WERI-Rb-1 (cell line): ENCODE measurements around the gene IGF2.

ENCODE experiments used
- DNase-seq: peaks from one replicate; pipeline ENCODE4 v3.0.0-alpha.2; 2020
- H3K27ac ChIP-seq: fragments of 250-450 bp; sonication (Bioruptor Pico); 2 replicates; pipeline ENCODE4 v1.5.1; 2020; ENCODE audit warnings: mild to moderate bottlenecking, moderate library complexity
- H3K27me3 ChIP-seq: fragments of 250-450 bp; sonication (Bioruptor Pico); 2 replicates; pipeline ENCODE4 v1.5.1; 2021; ENCODE audit warnings: mild to moderate bottlenecking, low read depth, moderate library complexity; ENCODE audit not compliant: insufficient read depth, severe bottlenecking
- H3K36me3 ChIP-seq: fragments of 250-450 bp; sonication (Bioruptor Pico); 2 replicates; pipeline ENCODE4 v1.5.1; 2020; ENCODE audit warnings: mild to moderate bottlenecking, moderate library complexity
- H3K4me3 ChIP-seq: 2 replicates; pipeline ENCODE4 v1.5.1; 2011; ENCODE audit warnings: low read depth, mild to moderate bottlenecking, control low read depth, low read length
- H3K9me3 ChIP-seq: fragments of 250-450 bp; sonication (Bioruptor Pico); 2 replicates; pipeline ENCODE4 v1.5.1; 2021; ENCODE audit warnings: mild to moderate bottlenecking, moderate library complexity; ENCODE audit not compliant: severe bottlenecking
- TF ChIP-seq, protein P1 (sequence below): IDR thresholded peaks from 2 replicates; pipeline ENCODE4 v1.5.1; 2011; ENCODE audit warnings: low read depth, mild to moderate bottlenecking, control low read depth, inconsistent platforms, low read length

The IGF2 gene

DNA sequence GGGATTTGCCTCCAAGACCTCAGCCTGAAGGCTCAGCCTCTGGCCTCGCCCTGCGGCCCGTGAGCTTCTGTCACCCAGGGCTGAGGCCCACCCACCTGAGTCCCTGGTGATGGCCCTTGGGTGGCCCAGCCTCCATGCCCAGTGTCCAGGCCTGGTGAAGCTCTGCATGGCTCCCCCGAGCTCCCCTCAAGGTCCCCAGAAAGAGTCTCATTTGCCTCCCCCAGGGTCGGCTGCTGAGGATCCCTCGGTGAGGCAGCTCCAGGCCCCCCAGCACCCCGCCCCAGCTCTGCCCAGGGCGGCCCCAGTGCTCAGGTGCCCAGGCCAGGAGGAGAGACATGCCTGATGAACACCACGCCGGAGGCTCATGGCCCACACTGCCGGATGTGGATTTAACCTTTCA lies 34.6 kb upstream of the IGF2 start:
- Histone ChIP-seq H3K9me3 (no peaks in the 10 kb centered on the region), H3K27ac (no peak overlapping the region), H3K4me3 (no peak overlapping the region), H3K27me3 (peaks cover 13% of the 10 kb centered on the region), H3K36me3 (no peaks in the 10 kb centered on the region)
- TF ChIP-seq, protein P1, sequence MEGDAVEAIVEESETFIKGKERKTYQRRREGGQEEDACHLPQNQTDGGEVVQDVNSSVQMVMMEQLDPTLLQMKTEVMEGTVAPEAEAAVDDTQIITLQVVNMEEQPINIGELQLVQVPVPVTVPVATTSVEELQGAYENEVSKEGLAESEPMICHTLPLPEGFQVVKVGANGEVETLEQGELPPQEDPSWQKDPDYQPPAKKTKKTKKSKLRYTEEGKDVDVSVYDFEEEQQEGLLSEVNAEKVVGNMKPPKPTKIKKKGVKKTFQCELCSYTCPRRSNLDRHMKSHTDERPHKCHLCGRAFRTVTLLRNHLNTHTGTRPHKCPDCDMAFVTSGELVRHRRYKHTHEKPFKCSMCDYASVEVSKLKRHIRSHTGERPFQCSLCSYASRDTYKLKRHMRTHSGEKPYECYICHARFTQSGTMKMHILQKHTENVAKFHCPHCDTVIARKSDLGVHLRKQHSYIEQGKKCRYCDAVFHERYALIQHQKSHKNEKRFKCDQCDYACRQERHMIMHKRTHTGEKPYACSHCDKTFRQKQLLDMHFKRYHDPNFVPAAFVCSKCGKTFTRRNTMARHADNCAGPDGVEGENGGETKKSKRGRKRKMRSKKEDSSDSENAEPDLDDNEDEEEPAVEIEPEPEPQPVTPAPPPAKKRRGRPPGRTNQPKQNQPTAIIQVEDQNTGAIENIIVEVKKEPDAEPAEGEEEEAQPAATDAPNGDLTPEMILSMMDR = no peak
- no peak for DNase-seq

DNA sequence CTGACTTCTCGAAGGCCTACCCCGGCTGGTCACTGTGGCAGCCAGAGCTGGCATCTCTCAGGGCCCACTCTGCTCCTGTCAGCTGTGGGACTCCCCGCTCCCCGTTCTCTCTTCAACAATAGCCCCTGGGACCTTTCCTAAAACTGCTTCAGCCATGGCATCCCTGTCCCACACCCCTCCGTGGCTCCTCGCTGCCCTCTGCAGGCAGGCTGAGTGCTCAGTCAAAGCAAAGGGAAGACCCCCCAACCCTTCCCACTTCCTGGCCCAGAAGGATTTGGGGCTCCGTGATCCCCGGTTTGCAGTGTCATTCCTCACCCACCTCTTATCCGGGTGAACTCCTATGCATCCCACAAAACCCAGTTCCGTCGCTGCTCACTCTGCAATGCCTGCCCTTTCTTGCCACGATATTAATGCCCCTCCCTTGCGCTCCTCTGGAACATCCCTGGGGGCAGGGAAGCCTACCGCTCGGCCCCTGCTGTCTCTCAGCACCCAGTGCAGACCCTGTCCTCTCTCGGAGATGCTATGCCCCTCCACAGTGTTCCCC lies 34.0 kb upstream of the IGF2 start:
- Histone ChIP-seq H3K36me3 (no peaks in the 10 kb centered on the region), H3K9me3 (no peaks in the 10 kb centered on the region), H3K4me3 (no peak overlapping the region), H3K27me3 (peaks cover 13% of the 10 kb centered on the region), H3K27ac (no peak overlapping the region)
- TF ChIP-seq, protein P1 = peak; percentile 83
- peak; percentile 50 for DNase-seq

DNA sequence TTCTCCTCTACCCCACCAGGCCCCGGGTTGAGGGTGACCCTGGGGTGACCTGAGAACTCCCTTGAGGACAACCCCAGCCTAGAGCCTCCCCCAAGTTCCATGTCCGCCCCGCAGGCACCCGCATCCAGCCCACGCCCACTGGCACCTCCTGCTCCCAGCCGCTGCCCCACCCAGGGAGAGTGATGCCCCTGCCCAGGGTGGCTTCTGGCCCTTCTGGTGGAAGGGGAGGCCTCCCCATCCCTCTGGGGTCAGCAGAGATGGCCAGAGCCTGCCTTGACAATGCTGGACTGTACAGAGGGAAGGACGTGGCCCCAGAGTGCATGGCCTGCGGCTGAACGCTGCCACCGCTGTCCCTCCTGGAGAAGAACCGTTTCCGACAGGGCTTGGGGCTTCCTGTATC lies 33.5 kb upstream of the IGF2 start:
- H3K9me3 ChIP-seq = no peaks in the 10 kb centered on the region
- no peak for DNase-seq
- H3K27me3 ChIP-seq = peaks cover 13% of the 10 kb centered on the region
- no peak overlapping the region for H3K27ac ChIP-seq
- H3K36me3 ChIP-seq = no peaks in the 10 kb centered on the region
- H3K4me3 ChIP-seq = no peak overlapping the region
- TF ChIP-seq, protein P1 = no peak

DNA sequence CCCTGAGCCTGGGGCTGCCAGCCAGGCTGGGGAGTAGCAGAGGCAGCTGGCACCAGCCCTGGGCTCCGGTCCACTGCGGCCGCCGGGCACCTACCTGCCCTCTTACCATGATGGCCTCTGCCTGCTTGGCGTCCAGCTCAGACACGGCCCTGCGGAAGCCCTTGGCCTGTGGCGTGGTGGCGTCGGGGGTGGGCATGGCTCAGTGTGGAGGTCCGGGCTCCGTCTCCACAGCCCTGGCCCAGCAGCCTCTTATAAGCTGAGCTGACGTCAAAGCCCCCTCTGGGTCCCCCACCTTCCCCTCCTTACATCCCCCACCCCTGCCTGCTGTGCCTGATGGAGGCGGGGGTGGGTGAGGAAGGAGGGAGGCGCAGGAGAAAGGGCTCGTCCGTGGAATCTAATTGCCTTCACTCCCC lies 32.4 kb upstream of the IGF2 start, which contains the start of gene TH:
Gene TH (minus strand): TSS at position 225 of the 413 bp plus-strand sequence. CDS start 29 bp downstream, at position 196.
- Histone ChIP-seq H3K36me3 (no peaks in the 10 kb centered on the region), H3K4me3 (no peak within 1 kb of the TSS), H3K27me3 (peaks cover 13% of the 10 kb centered on the region), H3K9me3 (no peaks in the 10 kb centered on the region), H3K27ac (no peak within 1 kb of the TSS)
- TF ChIP-seq, protein P1 = no peak
- DNase-seq = no peak

DNA sequence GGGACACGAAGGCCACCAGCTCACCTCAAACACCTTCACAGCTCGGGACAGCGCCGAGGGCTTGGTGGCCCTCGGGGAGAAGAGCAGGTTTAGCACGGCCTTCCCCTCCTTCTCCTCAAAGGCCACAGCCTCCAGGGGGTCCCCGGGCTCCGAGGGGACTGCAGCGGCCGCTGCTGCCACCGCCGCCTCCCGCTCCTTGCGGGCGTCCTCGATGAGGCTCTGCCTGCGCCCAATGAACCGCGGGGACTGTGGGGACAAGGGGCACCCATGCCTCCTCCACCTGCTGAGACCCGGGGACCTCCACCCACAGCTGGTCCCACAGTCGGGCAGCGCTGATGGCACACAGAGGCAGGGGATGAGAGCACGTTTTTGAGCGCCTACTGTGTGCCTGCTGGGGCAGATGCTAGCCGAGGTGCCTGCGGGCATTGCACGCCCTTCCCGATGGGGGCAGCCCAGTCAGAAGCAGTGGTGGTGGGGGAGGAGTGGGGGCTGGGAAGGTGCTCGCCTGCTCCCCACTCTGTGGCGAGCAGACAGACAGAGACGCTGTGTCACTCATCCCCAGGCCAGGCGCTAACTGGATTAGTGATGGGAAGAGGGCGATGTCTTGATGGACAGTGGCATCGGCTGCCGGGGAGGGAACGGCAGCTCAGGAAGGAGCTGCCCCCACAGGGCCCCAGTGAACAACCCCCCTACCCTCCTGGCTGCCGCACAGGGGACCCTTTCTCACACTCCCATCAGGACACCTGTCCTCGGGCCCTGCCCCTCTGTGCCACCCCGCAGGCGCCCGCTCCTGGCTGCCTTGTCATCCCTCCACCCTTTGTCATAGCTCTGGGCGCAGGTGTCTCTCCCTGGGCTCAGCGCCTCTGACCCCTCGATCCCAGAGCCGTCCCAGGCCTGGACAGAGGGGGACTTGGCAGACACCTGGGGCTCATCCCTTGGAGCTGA lies 30.7 kb upstream of the IGF2 start:
- Histone ChIP-seq H3K27ac (no peak overlapping the region), H3K4me3 (no peak overlapping the region), H3K9me3 (no peaks in the 10 kb centered on the region), H3K27me3 (peaks cover 19% of the 10 kb centered on the region), H3K36me3 (no peaks in the 10 kb centered on the region)
- TF ChIP-seq, protein P1 = no peak
- no peak for DNase-seq
